ENCODE results near the gene GPR18.

GPR18 gene

DNA sequence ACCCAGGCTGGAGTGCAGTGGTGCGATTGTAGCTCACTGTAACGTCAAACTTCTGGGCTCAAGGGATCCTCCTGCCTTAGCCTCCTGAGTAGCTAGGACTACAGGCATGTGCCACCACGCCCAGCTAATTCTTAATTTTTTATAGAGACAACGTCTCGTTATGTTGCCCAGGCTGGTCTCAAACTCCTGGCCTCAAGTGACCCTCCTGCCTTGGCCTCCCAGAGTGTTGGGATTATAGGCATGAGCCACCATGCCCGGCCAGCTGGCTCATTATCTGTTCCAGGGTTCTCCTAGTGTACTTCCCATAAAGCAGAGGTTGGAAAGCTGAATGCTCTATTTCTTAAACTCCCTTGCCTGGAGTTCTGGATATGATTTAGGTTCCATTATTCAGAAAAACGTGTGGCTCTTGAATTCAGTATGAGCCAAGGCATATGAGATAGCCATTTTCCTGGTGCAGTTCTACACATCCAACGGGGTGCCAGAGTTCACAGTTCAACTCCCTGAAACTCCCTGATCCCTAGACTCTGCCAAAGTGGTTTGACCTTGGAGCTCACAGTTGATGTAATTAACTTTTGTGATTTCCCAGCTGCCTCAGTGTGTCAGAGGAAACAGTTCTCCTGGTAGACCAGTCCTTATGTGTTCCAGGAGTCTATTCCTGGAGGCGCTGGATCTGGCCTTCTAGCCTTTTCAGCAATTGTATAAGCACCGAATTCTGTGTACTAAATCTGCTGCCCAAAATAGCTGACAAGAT lies 27.4 kb upstream of the GPR18 start:
- no peaks in the 10 kb centered on the region for H3K9me3 Mint-ChIP-seq
- no peak overlapping the region for H3K4me3 Mint-ChIP-seq
- no peaks in the 10 kb centered on the region for H3K27me3 Mint-ChIP-seq
- intact Hi-C loops (cut with micrococcal nuclease): no loop called here
- H3K27ac Mint-ChIP-seq: peak overlapping the region; percentile 34
- H3K36me3 Mint-ChIP-seq (ENCODE audit: low read depth): peaks cover 18% of the 10 kb centered on the region
- H3K4me1 Mint-ChIP-seq (ENCODE audit: low read depth): peaks cover 82% of the 10 kb centered on the region

GRCh38 chr13:99282264-99283231 lies 24.4 kb upstream of the GPR18 start:
- intact Hi-C loops (cut with micrococcal nuclease): loop anchor here (5.0 kb wide), 1 partner anchor 220 kb away; the partner anchor contains the start of gene TM9SF2
- no peaks in the 10 kb centered on the region for H3K27me3 Mint-ChIP-seq
- H3K4me3 Mint-ChIP-seq: peak overlapping the region; percentile 9
- peaks cover 31% of the 10 kb centered on the region for H3K36me3 Mint-ChIP-seq (ENCODE audit: low read depth)
- H3K27ac Mint-ChIP-seq: peak overlapping the region; percentile 96
- no peaks in the 10 kb centered on the region for H3K9me3 Mint-ChIP-seq
- peaks cover 83% of the 10 kb centered on the region for H3K4me1 Mint-ChIP-seq (ENCODE audit: low read depth)

- intact Hi-C loops (cut with micrococcal nuclease): loop anchor here (2.0 to 5.0 kb wide), 2 partner anchors 31 to 220 kb away; partner anchors contain the start of gene TM9SF2
- Mint-ChIP-seq H3K9me3 (no peaks in the 10 kb centered on the region), H3K27me3 (no peaks in the 10 kb centered on the region), H3K4me3 (peak overlapping the region; percentile 40), H3K27ac (peak overlapping the region; percentile 96), H3K36me3 (ENCODE audit: low read depth) (peaks cover 33% of the 10 kb centered on the region), H3K4me1 (ENCODE audit: low read depth) (peaks cover 81% of the 10 kb centered on the region)
These were observed 23.7 kb upstream of the GPR18 start for GRCh38 chr13:99281811-99282263.

GRCh38 chr13:99280166-99280565 lies 22.0 kb upstream of the GPR18 start:
- Mint-ChIP-seq H3K9me3 (no peaks in the 10 kb centered on the region), H3K27me3 (no peaks in the 10 kb centered on the region), H3K27ac (peak overlapping the region; percentile 96), H3K4me3 (peak overlapping the region; percentile 69), H3K36me3 (ENCODE audit: low read depth) (peaks cover 50% of the 10 kb centered on the region), H3K4me1 (ENCODE audit: low read depth) (peaks cover 83% of the 10 kb centered on the region)
- intact Hi-C loops (cut with micrococcal nuclease): loop anchor here (2.0 to 5.0 kb wide), 2 partner anchors 33 to 222 kb away; partner anchors contain the start of gene TM9SF2

GRCh38 chr13:99279637-99280036 lies 21.5 kb upstream of the GPR18 start:
- Mint-ChIP-seq H3K4me1 (ENCODE audit: low read depth) (peaks cover 87% of the 10 kb centered on the region), H3K9me3 (no peaks in the 10 kb centered on the region), H3K27ac (peak overlapping the region; percentile 96), H3K36me3 (ENCODE audit: low read depth) (peaks cover 55% of the 10 kb centered on the region), H3K27me3 (no peaks in the 10 kb centered on the region), H3K4me3 (peak overlapping the region; percentile 21)
- intact Hi-C loops (cut with micrococcal nuclease): loop anchor here (2.0 to 5.0 kb wide), 2 partner anchors 33 to 223 kb away; partner anchors contain the start of gene TM9SF2

DNA sequence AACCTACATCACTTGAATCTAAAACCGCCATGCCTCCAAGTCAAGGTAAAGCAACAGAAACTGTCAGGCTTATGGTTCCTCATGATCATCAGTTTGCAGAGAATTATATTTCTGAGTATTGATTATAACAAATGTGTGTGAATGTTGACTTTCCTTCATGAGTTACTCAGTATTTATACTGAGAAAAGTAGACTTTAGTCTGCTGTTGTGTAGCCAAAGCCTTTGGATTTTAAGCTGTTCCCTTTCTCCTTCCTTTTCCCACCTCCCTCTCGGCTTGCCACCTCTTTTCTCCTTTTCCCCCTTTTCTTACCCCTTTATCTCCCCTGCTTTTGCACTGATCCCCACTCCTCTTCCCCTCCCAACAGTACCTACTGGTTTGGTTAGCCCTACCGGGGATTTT lies 20.7 kb upstream of the GPR18 start:
- Mint-ChIP-seq H3K27ac (peak overlapping the region; percentile 96), H3K4me3 (peak overlapping the region; percentile 21), H3K27me3 (no peaks in the 10 kb centered on the region), H3K36me3 (ENCODE audit: low read depth) (peaks cover 63% of the 10 kb centered on the region), H3K4me1 (ENCODE audit: low read depth) (peaks cover 87% of the 10 kb centered on the region), H3K9me3 (no peaks in the 10 kb centered on the region)
- intact Hi-C loops (cut with micrococcal nuclease): no loop called here

DNA sequence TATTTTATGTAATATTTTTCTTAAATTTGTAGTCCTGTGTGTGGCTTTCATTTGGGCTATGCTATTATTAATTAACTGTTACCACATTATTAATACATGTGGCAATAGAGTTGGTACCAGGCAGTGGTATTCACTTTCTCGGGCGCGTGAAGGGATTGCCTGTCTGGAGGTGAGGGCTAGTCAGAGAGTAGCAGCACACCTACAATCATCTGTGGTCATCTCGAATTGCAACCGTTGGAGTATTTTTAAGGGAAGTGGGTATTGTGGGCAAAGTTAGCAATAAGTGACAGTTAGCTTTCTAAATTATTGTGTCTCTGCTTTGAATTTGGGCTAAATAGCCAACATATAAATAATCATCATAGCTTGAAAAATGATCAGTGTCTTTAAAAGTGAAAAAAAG lies 20.0 kb upstream of the GPR18 start:
- Mint-ChIP-seq H3K27ac (peak overlapping the region; percentile 76), H3K4me3 (no peak overlapping the region), H3K27me3 (no peaks in the 10 kb centered on the region), H3K9me3 (no peaks in the 10 kb centered on the region), H3K36me3 (ENCODE audit: low read depth) (peaks cover 66% of the 10 kb centered on the region), H3K4me1 (ENCODE audit: low read depth) (peaks cover 93% of the 10 kb centered on the region)
- intact Hi-C loops (cut with micrococcal nuclease): no loop called here

GRCh38 chr13:99277629-99278028 lies 19.4 kb upstream of the GPR18 start:
- H3K4me3 Mint-ChIP-seq: peak overlapping the region; percentile 54
- peaks cover 89% of the 10 kb centered on the region for H3K4me1 Mint-ChIP-seq (ENCODE audit: low read depth)
- no peaks in the 10 kb centered on the region for H3K9me3 Mint-ChIP-seq
- intact Hi-C loops (cut with micrococcal nuclease): no loop called here
- H3K27me3 Mint-ChIP-seq: no peaks in the 10 kb centered on the region
- peaks cover 72% of the 10 kb centered on the region for H3K36me3 Mint-ChIP-seq (ENCODE audit: low read depth)
- peak overlapping the region; percentile 76 for H3K27ac Mint-ChIP-seq

DNA sequence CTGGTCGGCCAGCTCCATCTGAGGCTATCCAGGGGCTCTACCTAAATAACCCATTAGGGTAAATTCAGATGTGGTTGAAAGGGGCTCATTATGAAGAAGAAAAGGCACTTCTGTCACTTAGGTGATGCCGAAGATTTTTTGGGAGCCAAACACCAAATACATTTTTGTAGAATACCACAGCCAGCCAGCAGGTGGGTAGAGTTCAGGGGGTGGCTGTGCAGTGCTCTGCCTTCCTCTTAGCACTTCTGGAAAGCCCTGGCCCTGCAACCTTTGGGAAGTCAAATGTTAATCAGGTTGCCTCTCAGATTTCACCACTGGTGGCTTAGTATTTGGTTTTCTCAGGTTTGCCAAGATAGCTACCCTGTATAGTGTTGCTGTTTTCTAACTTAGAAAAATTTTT lies 18.5 kb upstream of the GPR18 start:
- H3K4me1 Mint-ChIP-seq (ENCODE audit: low read depth): peaks cover 85% of the 10 kb centered on the region
- intact Hi-C loops (cut with micrococcal nuclease): no loop called here
- no peaks in the 10 kb centered on the region for H3K27me3 Mint-ChIP-seq
- H3K36me3 Mint-ChIP-seq (ENCODE audit: low read depth): peaks cover 80% of the 10 kb centered on the region
- H3K4me3 Mint-ChIP-seq: no peak overlapping the region
- H3K27ac Mint-ChIP-seq: peak overlapping the region; percentile 76
- no peaks in the 10 kb centered on the region for H3K9me3 Mint-ChIP-seq

GRCh38 chr13:99275093-99275469 lies 16.9 kb upstream of the GPR18 start:
- intact Hi-C loops (cut with micrococcal nuclease): no loop called here
- Mint-ChIP-seq H3K4me1 (ENCODE audit: low read depth) (peaks cover 84% of the 10 kb centered on the region), H3K9me3 (no peaks in the 10 kb centered on the region), H3K27ac (peak overlapping the region; percentile 76), H3K27me3 (no peaks in the 10 kb centered on the region), H3K36me3 (ENCODE audit: low read depth) (peaks cover 71% of the 10 kb centered on the region), H3K4me3 (no peak overlapping the region)

DNA sequence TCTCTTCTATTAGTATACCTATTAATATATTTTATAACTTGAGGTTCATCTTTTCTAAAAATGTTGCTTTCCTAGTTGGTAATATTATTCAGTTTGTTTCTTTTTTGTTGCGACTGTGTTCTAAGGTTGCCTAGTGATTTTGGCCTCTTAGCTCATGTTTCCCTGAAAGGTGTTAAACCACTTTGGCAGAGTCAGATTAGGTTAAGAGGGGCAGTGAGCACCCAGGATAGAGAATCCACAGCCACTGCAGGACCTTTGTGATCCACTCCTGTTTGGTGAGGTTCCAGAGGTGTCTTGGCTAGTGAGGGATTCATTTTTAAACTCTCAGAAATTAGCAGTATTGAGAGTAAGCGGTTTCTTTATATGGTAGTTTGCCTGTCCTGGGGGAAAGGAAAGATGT lies 14.9 kb upstream of the GPR18 start:
- H3K4me3 Mint-ChIP-seq: no peak overlapping the region
- no peaks in the 10 kb centered on the region for H3K27me3 Mint-ChIP-seq
- peaks cover 75% of the 10 kb centered on the region for H3K4me1 Mint-ChIP-seq (ENCODE audit: low read depth)
- intact Hi-C loops (cut with micrococcal nuclease): loop anchor here (5.0 kb wide), 2 partner anchors 34 to 234 kb away; partner anchors contain the start of gene GPR183
- no peaks in the 10 kb centered on the region for H3K9me3 Mint-ChIP-seq
- H3K27ac Mint-ChIP-seq: peak overlapping the region; percentile 93
- peaks cover 66% of the 10 kb centered on the region for H3K36me3 Mint-ChIP-seq (ENCODE audit: low read depth)

GRCh38 chr13:99272481-99272880 lies 14.3 kb upstream of the GPR18 start:
- Mint-ChIP-seq H3K9me3 (no peaks in the 10 kb centered on the region), H3K36me3 (ENCODE audit: low read depth) (peaks cover 67% of the 10 kb centered on the region), H3K27ac (peak overlapping the region; percentile 93), H3K4me1 (ENCODE audit: low read depth) (peaks cover 69% of the 10 kb centered on the region), H3K4me3 (no peak overlapping the region), H3K27me3 (no peaks in the 10 kb centered on the region)
- intact Hi-C loops (cut with micrococcal nuclease): loop anchor here (5.0 kb wide), 2 partner anchors 35 to 235 kb away; partner anchors contain the start of gene GPR183

GRCh38 chr13:99271249-99271648 lies 13.1 kb upstream of the GPR18 start:
- intact Hi-C loops (cut with micrococcal nuclease): loop anchor here (5.0 kb wide), 2 partner anchors 36 to 236 kb away; partner anchors contain the start of gene GPR183

More at GRCh38 chr13:99271249-99271648, 13.1 kb upstream of the GPR18 start:
- Mint-ChIP-seq H3K4me3 (peak overlapping the region; percentile 26), H3K4me1 (ENCODE audit: low read depth) (peaks cover 66% of the 10 kb centered on the region), H3K36me3 (ENCODE audit: low read depth) (peaks cover 54% of the 10 kb centered on the region), H3K27ac (peak overlapping the region; percentile 93), H3K27me3 (no peaks in the 10 kb centered on the region), H3K9me3 (no peaks in the 10 kb centered on the region)

All from dendritic cell treated with granulocyte-macrophage colony-stimulating factor and Interleukin-4, amounts not matched to agents 40 ng/mL and 50 ng/mL, for 4 days (primary cell).